Measurements from ENCODE around the gene ZNF850.
"Not testable (repeated sequence)": the region's sequence is repeated elsewhere in the genome, so short reads cannot be mapped to it uniquely, and the experiment has no call there.

Gene ZNF850

DNA sequence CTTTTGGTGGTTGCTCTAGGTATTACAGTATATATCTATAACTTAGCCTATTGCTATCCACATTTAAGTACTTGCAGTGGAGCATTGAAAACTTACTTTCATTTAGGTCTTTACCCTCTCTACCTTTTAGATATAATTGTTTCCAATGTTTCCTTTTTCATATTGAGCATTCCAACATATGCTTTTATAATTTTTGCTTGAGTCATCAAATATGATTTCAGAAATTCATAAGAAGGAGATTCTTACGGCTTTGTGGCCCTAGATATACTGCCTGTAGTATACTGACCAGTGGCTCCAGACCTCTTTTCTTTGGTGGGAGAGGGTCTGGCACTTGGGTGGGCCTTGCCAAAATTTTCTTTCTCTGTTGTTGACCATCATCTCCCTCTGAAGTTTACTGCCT, 32.8 kb upstream of the ZNF850 start:
- no peak overlapping the region for H2BK15ac ChIP-seq (ENCODE audit: low read depth, poor library complexity, severe bottlenecking)
- peaks cover 90% of the 10 kb centered on the region for H3K9me3 ChIP-seq (ENCODE audit: control insufficient read depth, low read length)
- H3K14ac ChIP-seq (ENCODE audit: low read length in 2 of 2) = no peak overlapping the region
- no peak for DNase-seq
- H3K79me1 ChIP-seq (replicated peaks; ENCODE audit: low read length, poor library complexity, severe bottlenecking) = peaks cover 21% of the 10 kb centered on the region
- H3K18ac ChIP-seq (ENCODE audit: low read depth in 1 of 2, low read length in 2 of 2) = no peak overlapping the region
- H3K36me3 ChIP-seq (ENCODE audit: control insufficient read depth in 1 of 2, insufficient read depth in 2 of 2, low read depth in 1 of 2, low read length in 2 of 2) = peaks cover 29 to 31% of the 10 kb centered on the region in 2 experiments
- no peak overlapping the region for H4K8ac ChIP-seq (ENCODE audit: low read length)
- no peak overlapping the region for H3K27ac ChIP-seq (ENCODE audit: low read length, poor library complexity, severe bottlenecking)
- no peaks in the 10 kb centered on the region for H3K27me3 ChIP-seq (ENCODE audit: control insufficient read depth in 1 of 2, insufficient read depth in 1 of 2, low read length in 2 of 2)
- H3K9ac ChIP-seq (ENCODE audit: low read length) = no peak overlapping the region
- H2BK12ac ChIP-seq (ENCODE audit: low read length in 2 of 2) = no peak overlapping the region
- H2AFZ ChIP-seq (ENCODE audit: low read depth, low read length) = no peak overlapping the region
- no peak overlapping the region for H3K4ac ChIP-seq (ENCODE audit: low read depth in 1 of 2, low read length in 2 of 2)
- H2BK5ac ChIP-seq (ENCODE audit: low read depth, low read length, poor library complexity, severe bottlenecking) = no peak overlapping the region
- H2AK5ac ChIP-seq (ENCODE audit: low read length, severe bottlenecking) = no peak overlapping the region
- no peak overlapping the region for H3K23ac ChIP-seq (ENCODE audit: low read length in 2 of 2)
- no peak overlapping the region for H3K4me2 ChIP-seq (ENCODE audit: low read length, poor library complexity, severe bottlenecking)
- H2BK120ac ChIP-seq (ENCODE audit: low read depth, low read length) = no peak overlapping the region
- no peak overlapping the region for H4K91ac ChIP-seq (ENCODE audit: low read length)
- WGBS = 94% methylated on average over 1 of the region's 1 CpG
- no peaks in the 10 kb centered on the region for H3K4me1 ChIP-seq (ENCODE audit: control insufficient read depth, insufficient read depth, low read depth, low read length)
- no peak overlapping the region for H3K4me3 ChIP-seq (ENCODE audit: insufficient read depth in 1 of 2, low read depth in 1 of 2, low read length in 2 of 2)

DNA sequence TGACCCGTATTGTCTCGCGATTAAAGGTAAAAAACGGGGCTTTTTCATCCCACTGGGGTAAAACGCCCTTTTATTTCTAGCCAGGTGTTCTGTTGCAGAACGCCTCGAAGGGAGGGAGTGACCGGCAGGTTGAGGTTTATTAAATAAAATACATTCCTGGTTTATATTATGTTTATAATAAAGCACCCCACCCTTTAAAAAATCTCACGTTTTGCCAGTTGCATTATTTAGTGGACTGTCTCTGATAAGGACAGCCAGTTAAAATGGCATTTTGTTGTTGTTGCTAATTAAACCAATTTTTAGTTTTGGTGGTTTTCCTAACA, 25.1 kb upstream of the ZNF850 start:
- Histone ChIP-seq H3K4me3 (ENCODE audit: insufficient read depth in 1 of 2, low read depth in 1 of 2, low read length in 2 of 2) (peak overlapping the region; percentile 96 to 99), H3K36me3 (ENCODE audit: control insufficient read depth in 1 of 2, insufficient read depth in 2 of 2, low read depth in 1 of 2, low read length in 2 of 2) (peaks cover 14 to 19% of the 10 kb centered on the region in 2 experiments)

DNA sequence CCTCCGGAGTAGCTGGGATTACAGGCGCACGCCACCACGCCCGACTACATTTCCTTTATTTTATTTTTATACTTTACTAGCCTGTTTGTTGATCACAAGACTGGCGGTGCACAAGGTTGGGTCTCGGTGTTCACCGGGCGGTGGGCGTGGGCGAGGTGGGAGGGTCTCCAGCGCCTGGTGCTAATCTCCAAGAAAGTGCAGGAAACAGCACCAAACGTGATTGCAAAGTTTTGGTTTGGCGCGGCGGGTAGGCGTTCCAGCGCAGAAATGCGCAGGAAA, 24.0 kb upstream of the ZNF850 start:
- H2AK5ac ChIP-seq (ENCODE audit: low read length, severe bottlenecking) = no peak overlapping the region
- H2BK12ac ChIP-seq (ENCODE audit: low read length in 2 of 2) = no peak overlapping the region
- peak overlapping the region; percentile 92 for H3K9ac ChIP-seq (ENCODE audit: low read length)
- H3K4ac ChIP-seq (ENCODE audit: low read depth in 1 of 2, low read length in 2 of 2) = no peak overlapping the region
- peak overlapping the region; percentile 8 for H3K4me2 ChIP-seq (ENCODE audit: low read length, poor library complexity, severe bottlenecking)
- peaks cover 9 to 13% of the 10 kb centered on the region in 2 experiments for H3K36me3 ChIP-seq (ENCODE audit: control insufficient read depth in 1 of 2, insufficient read depth in 2 of 2, low read depth in 1 of 2, low read length in 2 of 2)
- no peak overlapping the region for H3K23ac ChIP-seq (ENCODE audit: low read length in 2 of 2)
- H3K27ac ChIP-seq (ENCODE audit: low read length, poor library complexity, severe bottlenecking) = no peak overlapping the region
- H2AFZ ChIP-seq (ENCODE audit: low read depth, low read length) = peak overlapping the region; percentile 55
- peaks cover 49% of the 10 kb centered on the region for H3K9me3 ChIP-seq (ENCODE audit: control insufficient read depth, low read length)
- no peak for DNase-seq
- H3K79me1 ChIP-seq (replicated peaks; ENCODE audit: low read length, poor library complexity, severe bottlenecking) = peaks cover 10% of the 10 kb centered on the region
- 78% methylated on average over 19 of the region's 19 CpGs for WGBS
- H3K4me1 ChIP-seq (ENCODE audit: control insufficient read depth, insufficient read depth, low read depth, low read length) = no peaks in the 10 kb centered on the region
- H2BK5ac ChIP-seq (ENCODE audit: low read depth, low read length, poor library complexity, severe bottlenecking) = no peak overlapping the region
- no peaks in the 10 kb centered on the region for H3K27me3 ChIP-seq (ENCODE audit: control insufficient read depth in 1 of 2, insufficient read depth in 1 of 2, low read length in 2 of 2)
- no peak overlapping the region for H3K14ac ChIP-seq (ENCODE audit: low read length in 2 of 2)
- peak overlapping the region in 1 of 2 experiments; percentile 75 for H3K18ac ChIP-seq (ENCODE audit: low read depth in 1 of 2, low read length in 2 of 2)
- H4K8ac ChIP-seq (ENCODE audit: low read length) = peak overlapping the region; percentile 82
- no peak overlapping the region for H2BK15ac ChIP-seq (ENCODE audit: low read depth, poor library complexity, severe bottlenecking)
- peak overlapping the region; percentile 41 to 96 for H3K4me3 ChIP-seq (ENCODE audit: insufficient read depth in 1 of 2, low read depth in 1 of 2, low read length in 2 of 2)
- H2BK120ac ChIP-seq (ENCODE audit: low read depth, low read length) = no peak overlapping the region
- H4K91ac ChIP-seq (ENCODE audit: low read length) = peak overlapping the region; percentile 7

More for the DNA sequence above, 25.1 kb upstream of the ZNF850 start:
- H3K14ac ChIP-seq (ENCODE audit: low read length in 2 of 2) = peak overlapping the region in 1 of 2 experiments; percentile 87
- no peaks in the 10 kb centered on the region for H3K4me1 ChIP-seq (ENCODE audit: control insufficient read depth, insufficient read depth, low read depth, low read length)
- H3K27ac ChIP-seq (ENCODE audit: low read length, poor library complexity, severe bottlenecking) = peak overlapping the region; percentile 87
- WGBS = 0% methylated on average over 5 of the region's 9 CpGs
- peaks cover 11% of the 10 kb centered on the region for H3K79me1 ChIP-seq (replicated peaks; ENCODE audit: low read length, poor library complexity, severe bottlenecking)
- peak overlapping the region; percentile 92 for H3K9ac ChIP-seq (ENCODE audit: low read length)
- peak overlapping the region; percentile 78 for H3K4me2 ChIP-seq (ENCODE audit: low read length, poor library complexity, severe bottlenecking)
- H2AFZ ChIP-seq (ENCODE audit: low read depth, low read length) = peak overlapping the region; percentile 90
- H3K4ac ChIP-seq (ENCODE audit: low read depth in 1 of 2, low read length in 2 of 2) = peak overlapping the region in 1 of 2 experiments; percentile 61
- no peak overlapping the region for H2BK15ac ChIP-seq (ENCODE audit: low read depth, poor library complexity, severe bottlenecking)
- no peaks in the 10 kb centered on the region for H3K27me3 ChIP-seq (ENCODE audit: control insufficient read depth in 1 of 2, insufficient read depth in 1 of 2, low read length in 2 of 2)
- no peak overlapping the region for H3K23ac ChIP-seq (ENCODE audit: low read length in 2 of 2)
- H3K9me3 ChIP-seq (ENCODE audit: control insufficient read depth, low read length) = peaks cover 51% of the 10 kb centered on the region
- H2AK5ac ChIP-seq (ENCODE audit: low read length, severe bottlenecking) = no peak overlapping the region
- peak overlapping the region; percentile 90 to 98 for H3K18ac ChIP-seq (ENCODE audit: low read depth in 1 of 2, low read length in 2 of 2)
- H2BK120ac ChIP-seq (ENCODE audit: low read depth, low read length) = no peak overlapping the region
- no peak overlapping the region for H4K91ac ChIP-seq (ENCODE audit: low read length)
- H2BK12ac ChIP-seq (ENCODE audit: low read length in 2 of 2) = no peak overlapping the region
- no peak for DNase-seq
- H4K8ac ChIP-seq (ENCODE audit: low read length) = peak overlapping the region; percentile 100
- no peak overlapping the region for H2BK5ac ChIP-seq (ENCODE audit: low read depth, low read length, poor library complexity, severe bottlenecking)

DNA sequence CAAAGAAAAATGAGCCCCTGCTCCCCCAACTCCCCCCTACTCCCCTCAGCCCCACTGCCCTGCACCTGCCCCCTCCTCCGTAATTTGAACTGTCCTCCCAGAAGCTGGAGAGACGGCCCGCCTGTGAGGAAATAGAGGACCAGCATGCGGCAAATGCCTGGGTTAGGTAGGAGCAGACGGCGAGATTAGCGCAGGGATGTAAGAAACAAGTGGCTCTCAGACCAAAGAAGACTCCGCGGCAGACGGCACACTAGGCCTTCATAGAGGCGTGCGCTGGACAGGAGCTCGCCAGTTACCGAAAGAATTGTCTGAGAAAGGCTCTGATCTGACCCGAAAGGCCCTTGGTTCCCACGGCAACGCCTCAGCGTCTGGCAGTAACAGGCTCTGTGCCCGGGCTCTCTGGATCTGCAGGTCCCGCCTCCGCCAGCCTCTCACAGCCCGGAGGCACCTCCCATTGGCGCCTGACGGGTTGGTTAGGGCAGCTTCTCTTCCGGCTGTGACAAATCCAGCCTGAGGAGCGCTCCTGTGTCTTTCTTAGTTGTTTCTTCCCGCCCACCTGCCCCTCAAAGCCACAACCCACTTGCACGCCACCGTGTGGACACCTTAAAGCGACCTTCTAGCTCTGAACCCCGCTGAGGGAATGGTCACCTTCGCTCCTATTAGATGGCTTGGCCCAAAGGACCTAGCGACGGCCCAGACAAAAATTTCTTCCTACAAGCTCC, 19.0 kb upstream of the ZNF850 start:
- 12% methylated on average over 29 of the region's 34 CpGs for WGBS
- Histone ChIP-seq H2AFZ (ENCODE audit: low read depth, low read length) (peak overlapping the region; percentile 10), H3K9ac (ENCODE audit: low read length) (peak overlapping the region; percentile 38), H3K9me3 (ENCODE audit: control insufficient read depth, low read length) (peaks cover 32% of the 10 kb centered on the region)
- H3K27ac ChIP-seq (ENCODE audit: low read length, poor library complexity, severe bottlenecking); H3K4me1 ChIP-seq (ENCODE audit: control insufficient read depth, insufficient read depth, low read depth, low read length); H3K14ac ChIP-seq (ENCODE audit: low read length in 2 of 2); H3K4me3 ChIP-seq (ENCODE audit: insufficient read depth in 1 of 2, low read depth in 1 of 2, low read length in 2 of 2); H4K8ac ChIP-seq (ENCODE audit: low read length); H2BK15ac ChIP-seq (ENCODE audit: low read depth, poor library complexity, severe bottlenecking); H3K27me3 ChIP-seq (ENCODE audit: control insufficient read depth in 1 of 2, insufficient read depth in 1 of 2, low read length in 2 of 2); H4K91ac ChIP-seq (ENCODE audit: low read length); H2BK5ac ChIP-seq (ENCODE audit: low read depth, low read length, poor library complexity, severe bottlenecking); H3K79me1 ChIP-seq (replicated peaks; ENCODE audit: low read length, poor library complexity, severe bottlenecking); H3K18ac ChIP-seq (ENCODE audit: low read depth in 1 of 2, low read length in 2 of 2); H3K4ac ChIP-seq (ENCODE audit: low read depth in 1 of 2, low read length in 2 of 2); H2BK120ac ChIP-seq (ENCODE audit: low read depth, low read length); H2BK12ac ChIP-seq (ENCODE audit: low read length in 2 of 2); H3K23ac ChIP-seq (ENCODE audit: low read length in 2 of 2); H3K36me3 ChIP-seq (ENCODE audit: control insufficient read depth in 1 of 2, insufficient read depth in 2 of 2, low read depth in 1 of 2, low read length in 2 of 2); H3K4me2 ChIP-seq (ENCODE audit: low read length, poor library complexity, severe bottlenecking); H2AK5ac ChIP-seq (ENCODE audit: low read length, severe bottlenecking): not testable (repeated sequence)
- peak; percentile 9 for DNase-seq
